Measurements from ENCODE around the gene IGFL1.

DNA sequence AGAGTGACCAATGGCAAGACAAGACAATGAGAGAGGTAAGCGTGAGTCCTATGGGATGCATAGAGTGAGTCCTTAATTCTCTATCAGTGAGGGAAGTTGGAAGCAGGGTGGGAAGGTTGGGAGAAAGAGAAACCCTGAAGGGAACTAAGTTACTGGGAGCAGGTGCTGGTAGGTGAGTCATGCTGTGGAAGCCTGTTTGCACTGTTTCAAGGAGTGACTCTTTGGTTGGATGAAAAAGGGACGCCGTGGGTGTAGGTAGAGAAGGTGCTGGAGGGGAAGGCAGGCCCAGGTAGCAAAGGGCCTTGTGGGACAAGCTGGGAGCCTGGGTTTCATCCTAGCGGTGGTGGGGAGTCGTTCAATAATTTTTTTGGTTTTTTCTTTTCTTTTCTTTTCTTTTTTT is 21.9 kb downstream of the IGFL1 start:
- TF ChIP-seq, protein P1, sequence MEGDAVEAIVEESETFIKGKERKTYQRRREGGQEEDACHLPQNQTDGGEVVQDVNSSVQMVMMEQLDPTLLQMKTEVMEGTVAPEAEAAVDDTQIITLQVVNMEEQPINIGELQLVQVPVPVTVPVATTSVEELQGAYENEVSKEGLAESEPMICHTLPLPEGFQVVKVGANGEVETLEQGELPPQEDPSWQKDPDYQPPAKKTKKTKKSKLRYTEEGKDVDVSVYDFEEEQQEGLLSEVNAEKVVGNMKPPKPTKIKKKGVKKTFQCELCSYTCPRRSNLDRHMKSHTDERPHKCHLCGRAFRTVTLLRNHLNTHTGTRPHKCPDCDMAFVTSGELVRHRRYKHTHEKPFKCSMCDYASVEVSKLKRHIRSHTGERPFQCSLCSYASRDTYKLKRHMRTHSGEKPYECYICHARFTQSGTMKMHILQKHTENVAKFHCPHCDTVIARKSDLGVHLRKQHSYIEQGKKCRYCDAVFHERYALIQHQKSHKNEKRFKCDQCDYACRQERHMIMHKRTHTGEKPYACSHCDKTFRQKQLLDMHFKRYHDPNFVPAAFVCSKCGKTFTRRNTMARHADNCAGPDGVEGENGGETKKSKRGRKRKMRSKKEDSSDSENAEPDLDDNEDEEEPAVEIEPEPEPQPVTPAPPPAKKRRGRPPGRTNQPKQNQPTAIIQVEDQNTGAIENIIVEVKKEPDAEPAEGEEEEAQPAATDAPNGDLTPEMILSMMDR (IDR thresholded peaks at IDR 0.05; ENCODE audit: insufficient read depth, low read length, poor library complexity, severe bottlenecking) = no peak
- no peak for TF ChIP-seq EZH2phosphoT487 (conservative IDR thresholded peaks at IDR 0.05; ENCODE audit: low read length)

Data from SU-DHL-6 (cell line).